B cell (primary cell): Measurements from ENCODE around the gene CCL22.

ENCODE experiments used
- EZH2 ChIP-seq: IDR thresholded peaks from 2 replicates; pipeline ENCODE4 v1.6.1; 2012; ENCODE audit warnings: borderline replicate concordance, low read depth, mild to moderate bottlenecking, moderate library complexity, low read length; ENCODE audit not compliant: insufficient read depth, poor library complexity, severe bottlenecking
- TF ChIP-seq, protein P1 (sequence below): fragments of 200-600 bp; IDR thresholded peaks from one replicate; pipeline ENCODE4 v1.8.0; 2022; ENCODE audit warnings: antibody characterized with exemption, mild to moderate bottlenecking

DNA sequence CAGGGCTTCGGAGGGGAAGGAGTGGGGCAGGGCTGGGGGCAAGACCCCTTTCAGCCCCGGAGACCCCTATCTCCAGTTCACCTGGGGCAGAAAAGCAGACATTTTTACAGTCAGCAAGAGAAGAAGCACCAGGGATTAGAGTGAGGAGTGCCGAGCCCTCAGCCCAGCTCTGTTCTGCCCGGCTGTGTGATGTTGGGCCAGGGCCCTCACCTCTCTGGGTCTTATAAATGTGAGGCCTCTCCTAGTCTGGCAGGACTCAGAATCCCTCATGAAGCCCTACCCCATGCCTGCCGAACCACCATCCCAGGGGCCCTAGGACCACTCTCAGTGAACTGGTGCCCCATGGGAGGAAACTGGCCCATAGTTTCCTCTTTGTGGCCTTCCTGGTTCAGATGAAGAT, 26.5 kb downstream of the CCL22 start:
- TF ChIP-seq, protein P1, sequence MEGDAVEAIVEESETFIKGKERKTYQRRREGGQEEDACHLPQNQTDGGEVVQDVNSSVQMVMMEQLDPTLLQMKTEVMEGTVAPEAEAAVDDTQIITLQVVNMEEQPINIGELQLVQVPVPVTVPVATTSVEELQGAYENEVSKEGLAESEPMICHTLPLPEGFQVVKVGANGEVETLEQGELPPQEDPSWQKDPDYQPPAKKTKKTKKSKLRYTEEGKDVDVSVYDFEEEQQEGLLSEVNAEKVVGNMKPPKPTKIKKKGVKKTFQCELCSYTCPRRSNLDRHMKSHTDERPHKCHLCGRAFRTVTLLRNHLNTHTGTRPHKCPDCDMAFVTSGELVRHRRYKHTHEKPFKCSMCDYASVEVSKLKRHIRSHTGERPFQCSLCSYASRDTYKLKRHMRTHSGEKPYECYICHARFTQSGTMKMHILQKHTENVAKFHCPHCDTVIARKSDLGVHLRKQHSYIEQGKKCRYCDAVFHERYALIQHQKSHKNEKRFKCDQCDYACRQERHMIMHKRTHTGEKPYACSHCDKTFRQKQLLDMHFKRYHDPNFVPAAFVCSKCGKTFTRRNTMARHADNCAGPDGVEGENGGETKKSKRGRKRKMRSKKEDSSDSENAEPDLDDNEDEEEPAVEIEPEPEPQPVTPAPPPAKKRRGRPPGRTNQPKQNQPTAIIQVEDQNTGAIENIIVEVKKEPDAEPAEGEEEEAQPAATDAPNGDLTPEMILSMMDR: no peak
- TF ChIP-seq EZH2: no peak
